ENCODE results near the gene SFXN2. TPM values are rescaled to one million over a fixed set of nuclear protein-coding genes. Genes with fewer than 3 reads are reported as not detected.

Gene SFXN2
- total RNA-seq, 1 donor from 2014 or later = 4.2 TPM

DNA sequence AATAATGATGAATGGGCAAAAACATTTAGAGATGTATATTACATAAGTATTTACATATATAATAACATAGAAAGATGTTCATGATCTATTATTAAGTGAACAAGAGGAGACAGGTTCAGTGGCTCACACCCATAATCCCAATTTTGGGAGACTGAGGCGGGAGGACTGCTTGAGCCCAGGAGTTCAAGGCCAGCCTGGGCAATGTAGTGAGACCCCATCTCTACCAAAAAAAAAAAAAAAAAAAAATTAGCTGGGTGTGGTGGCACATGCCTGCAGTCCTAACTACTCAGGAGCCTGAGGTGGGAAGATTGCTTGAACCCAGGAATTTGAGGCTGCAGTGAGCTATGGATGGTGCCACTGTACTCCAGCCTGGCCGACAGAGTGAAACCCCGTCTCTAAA, 12.6 kb upstream of the SFXN2 start:
- no peak overlapping the region for H3K9ac ChIP-seq (ENCODE audit: low read depth in 1 of 3, low read length in 3 of 3)
- no peaks in the 10 kb centered on the region for H3K4me1 ChIP-seq (ENCODE audit: control insufficient read depth in 3 of 3, insufficient read depth in 3 of 3, low read length in 3 of 3)
- H3K36me3 ChIP-seq (ENCODE audit: control insufficient read depth in 3 of 3, insufficient read depth in 3 of 3, low read length in 3 of 3) = peaks cover 7 to 19% (median 16%) of the 10 kb centered on the region in 3 donors
- no peaks in the 10 kb centered on the region for H3K9me3 ChIP-seq (ENCODE audit: control insufficient read depth in 3 of 3, low read length in 3 of 3)
- no peaks in the 10 kb centered on the region for H3K27me3 ChIP-seq (ENCODE audit: control insufficient read depth in 3 of 3, insufficient read depth in 3 of 3, low read length in 3 of 3)
- no peak overlapping the region for H3K4me3 ChIP-seq (ENCODE audit: low read length in 3 of 3)
- H3K27ac ChIP-seq (ENCODE audit: low read depth, low read length) = no peak overlapping the region

DNA sequence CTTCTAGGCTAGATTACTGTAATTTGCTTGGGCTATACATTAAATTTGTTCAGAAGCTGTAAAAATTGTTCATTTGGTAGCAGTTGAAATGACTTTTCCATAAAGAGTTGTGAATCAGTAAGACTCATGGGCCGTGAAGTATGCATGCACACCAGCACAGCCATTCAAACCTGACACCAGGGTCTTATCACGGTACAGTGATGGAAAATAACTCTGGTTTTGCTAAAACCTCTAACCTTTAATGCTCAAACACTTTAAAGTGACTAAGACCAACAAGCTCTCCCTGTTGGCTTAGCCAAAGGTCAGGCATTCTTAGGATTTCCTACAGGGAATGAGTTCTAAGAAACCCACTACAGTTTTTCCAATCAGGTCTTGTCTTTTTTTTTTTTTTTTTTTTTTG, 11.7 kb upstream of the SFXN2 start:
- H3K27ac ChIP-seq (ENCODE audit: low read depth, low read length) = no peak overlapping the region
- no peaks in the 10 kb centered on the region for H3K4me1 ChIP-seq (ENCODE audit: control insufficient read depth in 3 of 3, insufficient read depth in 3 of 3, low read length in 3 of 3)
- H3K9ac ChIP-seq (ENCODE audit: low read depth in 1 of 3, low read length in 3 of 3) = no peak overlapping the region
- no peak overlapping the region for H3K4me3 ChIP-seq (ENCODE audit: low read length in 3 of 3)
- no peaks in the 10 kb centered on the region for H3K27me3 ChIP-seq (ENCODE audit: control insufficient read depth in 3 of 3, insufficient read depth in 3 of 3, low read length in 3 of 3)
- H3K9me3 ChIP-seq (ENCODE audit: control insufficient read depth in 3 of 3, low read length in 3 of 3) = no peaks in the 10 kb centered on the region
- H3K36me3 ChIP-seq (ENCODE audit: control insufficient read depth in 3 of 3, insufficient read depth in 3 of 3, low read length in 3 of 3) = peaks cover 7 to 14% (median 11%) of the 10 kb centered on the region in 3 donors

DNA sequence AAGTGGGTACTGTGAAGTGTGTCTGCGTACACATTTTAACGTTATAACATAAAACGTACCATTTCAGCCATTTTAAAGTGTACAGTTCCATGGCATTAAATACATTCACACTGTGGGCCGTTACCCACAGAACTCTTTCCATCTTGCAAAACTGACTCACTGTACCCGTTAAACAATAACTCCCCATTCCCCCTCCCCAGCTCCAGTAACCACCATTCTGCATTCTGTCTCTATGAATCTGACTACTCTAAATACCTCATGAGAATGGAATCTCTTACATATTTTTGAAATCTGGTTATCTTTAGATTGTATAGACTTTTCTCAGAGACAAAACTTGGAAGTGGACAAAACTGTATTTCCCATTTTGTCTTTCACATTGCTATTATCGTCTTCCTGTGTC, 9.5 kb upstream of the SFXN2 start:
- Histone ChIP-seq H3K4me3 (ENCODE audit: low read length in 3 of 3) (no peak overlapping the region), H3K9ac (ENCODE audit: low read depth in 1 of 3, low read length in 3 of 3) (no peak overlapping the region), H3K27ac (ENCODE audit: low read depth, low read length) (no peak overlapping the region)

DNA sequence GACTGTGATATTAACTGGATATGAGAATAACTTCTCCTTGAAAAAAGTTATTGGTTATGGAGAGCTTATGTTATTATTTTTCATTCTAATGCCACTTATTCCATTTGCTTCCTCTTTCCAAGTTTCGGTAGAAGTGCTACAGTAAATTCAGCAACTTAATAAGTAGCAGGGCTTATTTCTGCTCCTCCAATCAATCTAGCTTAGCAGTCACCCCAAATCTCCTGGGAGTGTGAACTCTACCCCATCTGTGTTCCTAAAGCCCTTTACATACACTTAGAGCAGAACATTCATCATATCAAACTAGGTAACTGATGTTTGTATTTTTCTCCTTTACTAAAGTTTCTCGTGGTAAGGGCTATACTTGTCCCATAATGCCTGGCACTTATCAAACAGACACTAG, 8.9 kb upstream of the SFXN2 start:
- Histone ChIP-seq H3K9ac (ENCODE audit: low read depth in 1 of 3, low read length in 3 of 3) (no peak overlapping the region), H3K27me3 (ENCODE audit: control insufficient read depth in 3 of 3, insufficient read depth in 3 of 3, low read length in 3 of 3) (no peaks in the 10 kb centered on the region), H3K4me3 (ENCODE audit: low read length in 3 of 3) (no peak overlapping the region), H3K27ac (ENCODE audit: low read depth, low read length) (no peak overlapping the region), H3K4me1 (ENCODE audit: control insufficient read depth in 3 of 3, insufficient read depth in 3 of 3, low read length in 3 of 3) (no peaks in the 10 kb centered on the region), H3K9me3 (ENCODE audit: control insufficient read depth in 3 of 3, low read length in 3 of 3) (no peaks in the 10 kb centered on the region), H3K36me3 (ENCODE audit: control insufficient read depth in 3 of 3, insufficient read depth in 3 of 3, low read length in 3 of 3) (peaks cover 0 to 2% (median 0%) of the 10 kb centered on the region in 3 donors)

More for the DNA sequence above, 9.5 kb upstream of the SFXN2 start:
- no peaks in the 10 kb centered on the region for H3K9me3 ChIP-seq (ENCODE audit: control insufficient read depth in 3 of 3, low read length in 3 of 3)
- H3K4me1 ChIP-seq (ENCODE audit: control insufficient read depth in 3 of 3, insufficient read depth in 3 of 3, low read length in 3 of 3) = no peaks in the 10 kb centered on the region
- H3K36me3 ChIP-seq (ENCODE audit: control insufficient read depth in 3 of 3, insufficient read depth in 3 of 3, low read length in 3 of 3) = peaks cover 0 to 2% (median 0%) of the 10 kb centered on the region in 3 donors
- no peaks in the 10 kb centered on the region for H3K27me3 ChIP-seq (ENCODE audit: control insufficient read depth in 3 of 3, insufficient read depth in 3 of 3, low read length in 3 of 3)

DNA sequence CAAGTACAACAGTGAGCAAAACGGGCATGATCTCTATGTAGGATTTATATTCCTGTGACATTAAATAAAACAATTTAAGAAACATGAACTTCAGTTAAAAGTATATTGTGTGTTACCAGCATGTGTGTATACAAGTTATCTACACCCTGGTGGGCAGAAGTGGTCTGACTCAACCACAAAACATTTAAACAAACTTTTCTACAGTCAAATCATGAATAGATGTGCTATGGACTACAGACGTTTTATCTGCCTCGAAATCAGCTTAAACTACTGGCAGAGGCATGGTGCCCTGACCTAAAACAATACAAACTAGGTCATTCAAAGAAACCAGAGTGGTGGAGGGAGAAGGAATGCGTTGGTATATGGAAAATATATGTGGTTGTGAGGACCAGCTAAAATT, 3.8 kb upstream of the SFXN2 start:
- Histone ChIP-seq H3K9me3 (ENCODE audit: control insufficient read depth in 3 of 3, low read length in 3 of 3) (no peaks in the 10 kb centered on the region), H3K27ac (ENCODE audit: low read depth, low read length) (no peak overlapping the region), H3K4me1 (ENCODE audit: control insufficient read depth in 3 of 3, insufficient read depth in 3 of 3, low read length in 3 of 3) (peaks cover 8 to 19% (median 17%) of the 10 kb centered on the region in 3 donors), H3K4me3 (ENCODE audit: low read length in 3 of 3) (no peak overlapping the region), H3K9ac (ENCODE audit: low read depth in 1 of 3, low read length in 3 of 3) (no peak overlapping the region), H3K27me3 (ENCODE audit: control insufficient read depth in 3 of 3, insufficient read depth in 3 of 3, low read length in 3 of 3) (no peaks in the 10 kb centered on the region), H3K36me3 (ENCODE audit: control insufficient read depth in 3 of 3, insufficient read depth in 3 of 3, low read length in 3 of 3) (no peaks in the 10 kb centered on the region)

DNA sequence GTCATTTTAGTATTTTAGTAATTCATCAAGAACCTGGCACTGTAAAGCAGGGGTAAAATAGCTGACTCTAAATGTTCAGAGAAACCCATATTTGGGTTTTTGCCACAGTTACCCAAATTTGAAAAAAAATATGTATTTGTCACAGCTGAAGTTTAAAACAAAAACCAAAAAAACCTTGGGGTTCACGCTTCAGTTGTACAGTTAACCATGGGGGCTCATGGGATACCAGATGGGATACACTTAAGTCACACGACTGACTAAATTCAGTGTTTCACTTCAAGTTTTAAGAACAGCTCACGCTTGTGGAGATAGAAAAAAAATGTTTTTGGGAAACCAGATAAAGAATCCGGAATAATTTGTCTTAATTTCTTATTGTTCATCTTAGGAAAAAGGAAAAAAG, 2.3 kb upstream of the SFXN2 start:
- Histone ChIP-seq H3K36me3 (ENCODE audit: control insufficient read depth in 3 of 3, insufficient read depth in 3 of 3, low read length in 3 of 3) (no peaks in the 10 kb centered on the region), H3K9ac (ENCODE audit: low read depth in 1 of 3, low read length in 3 of 3) (no peak overlapping the region), H3K4me1 (ENCODE audit: control insufficient read depth in 3 of 3, insufficient read depth in 3 of 3, low read length in 3 of 3) (peaks cover 8 to 19% (median 17%) of the 10 kb centered on the region in 3 donors), H3K27me3 (ENCODE audit: control insufficient read depth in 3 of 3, insufficient read depth in 3 of 3, low read length in 3 of 3) (no peaks in the 10 kb centered on the region), H3K4me3 (ENCODE audit: low read length in 3 of 3) (no peak overlapping the region), H3K9me3 (ENCODE audit: control insufficient read depth in 3 of 3, low read length in 3 of 3) (no peaks in the 10 kb centered on the region), H3K27ac (ENCODE audit: low read depth, low read length) (no peak overlapping the region)

DNA sequence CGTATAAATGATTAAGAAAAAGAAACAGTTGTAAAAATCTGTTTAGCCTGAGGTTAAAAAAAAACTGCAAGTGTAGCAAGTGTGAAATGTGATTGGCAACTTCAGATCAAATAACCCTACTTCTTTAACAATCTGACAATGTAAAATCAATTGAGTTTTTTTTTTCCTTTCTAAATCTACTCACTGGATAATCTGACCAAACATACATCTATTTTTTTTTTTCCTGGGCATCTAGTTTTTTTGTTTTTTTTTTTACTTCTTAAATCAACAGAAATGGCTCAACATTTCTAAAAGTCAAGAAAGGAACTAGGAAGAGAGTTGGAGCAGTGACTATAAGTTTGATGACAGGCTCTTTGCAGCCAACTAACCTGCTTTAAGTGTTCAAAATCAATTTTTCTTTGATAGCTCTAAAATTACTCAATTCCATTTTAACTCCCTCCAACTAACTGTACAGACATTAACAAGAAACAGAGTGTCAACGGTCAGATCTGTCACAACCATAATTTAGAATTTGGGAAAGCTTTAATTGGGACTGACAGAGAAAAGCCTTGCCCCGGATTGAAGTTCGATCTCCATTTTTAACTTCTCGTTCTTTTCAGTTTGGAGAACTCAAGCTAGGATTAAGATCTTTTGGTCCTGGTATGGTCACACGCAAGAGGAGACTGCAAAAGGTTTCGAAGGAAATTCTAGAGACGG, 1.4 kb upstream of the SFXN2 start:
- H3K27ac ChIP-seq (ENCODE audit: low read depth, low read length) = peak overlapping the region; percentile 71

DNA sequence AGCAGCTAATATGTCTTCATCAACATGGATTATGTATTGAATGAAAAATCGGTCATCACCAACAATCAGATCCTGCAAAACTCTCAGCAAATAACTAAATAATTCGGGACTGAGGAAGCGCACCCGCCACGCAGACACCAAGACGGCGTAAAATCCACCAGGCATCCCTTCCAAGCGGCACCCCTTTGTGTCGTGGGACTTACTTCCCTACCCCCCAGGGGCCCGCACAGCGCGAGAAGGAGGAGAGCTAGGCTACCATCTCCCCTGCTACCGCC, 960 bp upstream of the SFXN2 start:
- Histone ChIP-seq H3K9ac (ENCODE audit: low read depth in 1 of 3, low read length in 3 of 3) (peak overlapping the region; percentile 66 to 86 (median 77)), H3K27ac (ENCODE audit: low read depth, low read length) (peak overlapping the region; percentile 71), H3K4me1 (ENCODE audit: control insufficient read depth in 3 of 3, insufficient read depth in 3 of 3, low read length in 3 of 3) (peaks cover 18 to 32% (median 26%) of the 10 kb centered on the region in 3 donors), H3K36me3 (ENCODE audit: control insufficient read depth in 3 of 3, insufficient read depth in 3 of 3, low read length in 3 of 3) (peaks cover 0 to 2% (median 0%) of the 10 kb centered on the region in 3 donors), H3K27me3 (ENCODE audit: control insufficient read depth in 3 of 3, insufficient read depth in 3 of 3, low read length in 3 of 3) (no peaks in the 10 kb centered on the region), H3K4me3 (ENCODE audit: low read length in 3 of 3) (peak overlapping the region; percentile 86 to 92 (median 92)), H3K9me3 (ENCODE audit: control insufficient read depth in 3 of 3, low read length in 3 of 3) (no peaks in the 10 kb centered on the region)

More for the DNA sequence above, 1.4 kb upstream of the SFXN2 start:
- H3K4me3 ChIP-seq (ENCODE audit: low read length in 3 of 3) = peak overlapping the region; percentile 86 to 92 (median 92)
- H3K36me3 ChIP-seq (ENCODE audit: control insufficient read depth in 3 of 3, insufficient read depth in 3 of 3, low read length in 3 of 3) = no peaks in the 10 kb centered on the region
- no peaks in the 10 kb centered on the region for H3K9me3 ChIP-seq (ENCODE audit: control insufficient read depth in 3 of 3, low read length in 3 of 3)
- H3K27me3 ChIP-seq (ENCODE audit: control insufficient read depth in 3 of 3, insufficient read depth in 3 of 3, low read length in 3 of 3) = no peaks in the 10 kb centered on the region
- peak overlapping the region; percentile 66 to 86 (median 77) for H3K9ac ChIP-seq (ENCODE audit: low read depth in 1 of 3, low read length in 3 of 3)
- H3K4me1 ChIP-seq (ENCODE audit: control insufficient read depth in 3 of 3, insufficient read depth in 3 of 3, low read length in 3 of 3) = peaks cover 13 to 27% (median 22%) of the 10 kb centered on the region in 3 donors

DNA sequence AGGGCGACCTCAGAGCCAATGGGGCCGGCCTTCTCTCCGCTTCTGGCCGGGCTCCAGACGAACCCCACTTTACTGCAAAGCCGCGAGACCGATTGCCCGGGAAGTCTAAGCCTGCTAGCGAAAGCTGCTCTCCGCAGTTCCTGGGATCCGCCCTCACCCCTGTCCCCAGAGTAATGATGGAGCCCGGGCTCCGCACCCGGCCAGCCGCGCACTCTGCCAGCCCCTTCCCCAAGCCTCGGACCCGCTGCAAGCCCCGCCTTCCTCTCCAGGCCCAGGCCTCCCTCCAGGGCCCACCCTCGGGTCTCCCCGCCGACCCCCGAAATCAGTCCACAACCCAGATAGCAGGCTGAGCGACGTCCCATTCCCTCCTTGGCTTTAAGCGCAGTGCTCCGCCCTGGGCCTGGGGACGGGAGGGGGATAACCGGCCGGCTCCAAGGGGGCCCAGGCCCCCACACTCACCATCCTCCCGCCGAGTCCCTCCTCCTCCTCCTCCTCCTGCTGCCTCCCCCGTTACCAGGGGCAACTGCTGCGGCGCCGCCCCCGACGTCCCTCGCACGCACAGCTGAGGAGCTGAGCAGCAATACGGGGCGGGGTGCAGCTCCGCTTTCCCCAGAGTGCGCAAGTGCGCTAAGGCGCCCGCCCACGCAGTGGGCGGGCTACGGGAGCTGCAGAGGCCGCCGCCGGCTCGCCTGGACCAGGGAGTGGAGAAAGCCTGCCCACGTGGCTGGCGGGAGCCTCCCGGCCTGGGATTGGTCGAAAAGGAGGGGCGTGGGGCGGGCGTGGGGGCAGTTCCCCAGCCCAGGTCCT, 419 bp upstream of the SFXN2 start, which contains the start of gene ARL3:
Gene ARL3 (minus strand): TSS at position 584 of the 807 bp plus-strand sequence. CDS start 122 bp downstream, at position 462.
- no peaks in the 10 kb centered on the region for H3K27me3 ChIP-seq (ENCODE audit: control insufficient read depth in 3 of 3, insufficient read depth in 3 of 3, low read length in 3 of 3)
- peak within 1 kb of the TSS; percentile 71 for H3K27ac ChIP-seq (ENCODE audit: low read depth, low read length)
- H3K36me3 ChIP-seq (ENCODE audit: control insufficient read depth in 3 of 3, insufficient read depth in 3 of 3, low read length in 3 of 3) = peaks cover 0 to 2% (median 0%) of the 10 kb centered on the region in 3 donors
- H3K4me3 ChIP-seq (ENCODE audit: low read length in 3 of 3) = peak within 1 kb of the TSS; percentile 88 to 92 (median 92)
- peaks cover 20 to 34% (median 29%) of the 10 kb centered on the region in 3 donors for H3K4me1 ChIP-seq (ENCODE audit: control insufficient read depth in 3 of 3, insufficient read depth in 3 of 3, low read length in 3 of 3)
- H3K9me3 ChIP-seq (ENCODE audit: control insufficient read depth in 3 of 3, low read length in 3 of 3) = no peaks in the 10 kb centered on the region
- H3K9ac ChIP-seq (ENCODE audit: low read depth in 1 of 3, low read length in 3 of 3) = peak within 1 kb of the TSS; percentile 66 to 90 (median 77)

DNA sequence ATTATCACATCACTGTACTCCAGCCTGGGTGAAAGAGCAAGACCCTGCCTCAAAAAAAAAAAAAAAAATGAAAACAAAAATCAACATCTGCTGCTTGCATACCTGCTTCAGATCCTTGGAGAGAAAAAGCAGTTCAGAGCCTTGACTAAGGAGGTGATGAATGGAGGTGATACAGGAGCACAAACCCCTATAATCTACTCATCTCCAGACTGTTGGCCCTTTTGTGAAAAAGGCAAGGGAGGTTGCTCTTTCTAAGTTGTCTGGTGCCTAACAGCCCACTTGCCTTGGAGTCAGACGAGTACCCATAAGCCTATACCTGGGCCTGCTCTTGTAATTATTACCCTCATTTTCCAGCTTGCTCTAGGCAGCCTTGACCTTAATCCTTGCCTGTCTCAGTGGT, 1.4 kb downstream of the SFXN2 start:
- Histone ChIP-seq H3K9me3 (ENCODE audit: control insufficient read depth in 3 of 3, low read length in 3 of 3) (no peaks in the 10 kb centered on the region), H3K27ac (ENCODE audit: low read depth, low read length) (no peak overlapping the region), H3K36me3 (ENCODE audit: control insufficient read depth in 3 of 3, insufficient read depth in 3 of 3, low read length in 3 of 3) (peaks cover 0 to 2% (median 0%) of the 10 kb centered on the region in 3 donors), H3K27me3 (ENCODE audit: control insufficient read depth in 3 of 3, insufficient read depth in 3 of 3, low read length in 3 of 3) (no peaks in the 10 kb centered on the region), H3K4me1 (ENCODE audit: control insufficient read depth in 3 of 3, insufficient read depth in 3 of 3, low read length in 3 of 3) (peaks cover 23 to 34% (median 29%) of the 10 kb centered on the region in 3 donors), H3K4me3 (ENCODE audit: low read length in 3 of 3) (no peak overlapping the region), H3K9ac (ENCODE audit: low read depth in 1 of 3, low read length in 3 of 3) (no peak overlapping the region)
